NCI-H1417 treated with DMSO at 0.1 percent for 48 hours (cell line): ENCODE measurements around the gene NUDT7.

Source experiments
- DNase-seq: peaks from one replicate; lab custom pipeline; 2025; lab: John Stamatoyannopoulos, UW

The NUDT7 gene

GRCh38 chr16:77780378-77780837, 58.1 kb downstream of the NUDT7 start:
- DNase-seq: no peak

- no peak for DNase-seq
Observed at GRCh38 chr16:77781091-77781490, 58.8 kb downstream of the NUDT7 start.

DNA sequence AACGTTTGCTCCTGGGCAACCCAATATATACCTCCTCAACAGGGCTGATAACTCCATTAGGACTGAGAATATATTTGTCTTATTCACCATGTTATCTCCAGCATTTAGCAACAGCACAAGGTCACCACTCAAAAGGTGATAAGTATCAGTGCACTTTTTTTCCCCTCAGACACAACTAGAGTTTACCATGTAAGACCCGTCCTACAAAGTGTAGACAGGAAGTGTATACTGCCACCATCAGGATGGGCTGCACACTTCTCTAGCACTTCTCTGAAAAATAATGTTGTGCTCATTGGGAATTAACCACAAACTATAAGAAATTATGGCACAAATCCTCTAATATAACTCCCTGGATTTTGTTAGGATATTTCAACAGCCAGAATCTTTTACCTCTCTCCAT, 60.4 kb downstream of the NUDT7 start:
- no peak for DNase-seq

DNA sequence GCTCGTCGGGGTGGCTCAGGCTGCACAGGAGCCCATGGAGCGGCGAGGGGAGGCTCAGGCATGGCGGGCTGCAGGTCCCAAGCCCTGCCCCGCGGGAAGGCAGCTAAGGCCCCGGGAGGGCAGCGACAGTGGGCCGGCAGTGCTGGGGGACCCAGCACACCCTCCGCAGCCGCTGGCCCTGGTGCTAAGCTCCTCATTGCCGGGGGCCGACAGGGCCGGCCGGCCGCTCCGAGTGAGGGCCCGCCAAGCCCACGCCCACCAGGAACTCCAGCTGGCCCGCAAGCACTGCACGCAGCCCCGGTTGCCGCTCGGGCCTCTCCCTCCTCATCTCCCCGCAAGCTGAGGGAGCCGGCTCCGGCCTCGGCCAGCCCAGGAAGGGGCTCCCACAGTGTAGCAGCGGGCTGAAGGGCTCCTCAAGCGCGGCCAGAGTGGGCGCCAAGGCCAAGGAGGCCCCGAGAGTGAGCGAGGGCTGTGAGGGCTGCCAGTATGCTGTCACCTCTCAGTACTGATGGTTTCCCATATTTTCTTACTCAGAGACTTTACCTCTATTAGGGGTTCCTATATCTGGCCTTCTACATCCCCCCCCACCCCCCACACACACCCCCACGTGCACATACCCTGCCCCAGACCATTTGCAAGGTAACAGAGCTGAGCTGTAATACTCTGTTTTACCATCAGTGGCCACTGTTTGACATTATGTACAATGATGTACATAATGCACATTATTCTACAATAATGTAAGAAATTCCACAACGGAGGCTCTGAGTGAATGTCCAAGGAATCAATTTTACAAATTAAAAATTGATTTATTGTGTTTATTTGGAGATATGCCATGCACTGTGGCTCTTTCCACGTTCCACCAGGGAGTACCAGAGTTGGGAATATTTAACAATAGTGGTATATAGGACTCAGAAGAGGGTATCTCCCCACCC, 62.4 kb downstream of the NUDT7 start:
- no peak for DNase-seq

DNA sequence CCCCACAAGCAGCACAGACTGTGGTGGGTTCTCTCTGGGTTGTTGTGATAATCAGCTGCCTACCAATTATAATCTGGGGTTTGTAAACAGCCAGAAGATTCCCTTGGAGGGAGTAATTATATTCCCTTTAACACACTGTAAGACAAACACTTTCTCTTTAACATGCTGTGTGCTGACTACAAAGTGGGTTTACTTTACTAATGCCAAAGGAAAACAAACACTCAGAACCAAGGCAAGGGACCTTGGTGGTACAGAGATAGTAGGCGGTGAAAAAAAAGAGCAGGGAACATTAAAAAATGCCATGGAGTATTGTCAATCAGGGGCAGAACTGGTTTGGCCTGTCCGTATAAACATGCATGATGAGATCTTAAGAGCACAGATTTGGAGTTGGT, 63.1 kb downstream of the NUDT7 start:
- no peak for DNase-seq

GRCh38 chr16:77786186-77786847, 64.0 kb downstream of the NUDT7 start:
- DNase-seq: no peak

DNA sequence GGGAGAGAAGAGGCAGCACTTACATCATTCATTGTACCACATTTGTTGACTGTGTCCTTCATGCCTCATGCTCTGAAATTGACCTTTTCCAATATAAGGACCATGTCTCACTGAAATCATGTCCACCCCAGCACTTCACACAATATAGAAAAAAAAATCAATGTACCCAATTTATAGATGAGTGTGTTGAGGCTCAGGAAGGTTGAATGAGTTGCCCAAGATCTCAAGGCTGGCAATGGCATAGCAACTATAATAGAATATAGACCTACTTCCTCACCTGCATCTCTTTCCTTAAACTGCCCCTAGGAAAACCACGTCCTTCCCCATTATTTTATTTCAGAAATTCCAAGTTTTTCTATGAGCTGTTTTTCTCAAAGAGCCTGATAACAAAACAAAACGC, 65.1 kb downstream of the NUDT7 start:
- no peak for DNase-seq

- no peak for DNase-seq
Observed at GRCh38 chr16:77788181-77789084, 66.1 kb downstream of the NUDT7 start, which contains the start of gene VAT1L. Gene VAT1L, plus strand, starts transcription at chr16:77788564. Its CDS starts 119 bp downstream, at chr16:77788683.

- no peak for DNase-seq
Observed at GRCh38 chr16:77789085-77790008, 67.0 kb downstream of the NUDT7 start.

DNA sequence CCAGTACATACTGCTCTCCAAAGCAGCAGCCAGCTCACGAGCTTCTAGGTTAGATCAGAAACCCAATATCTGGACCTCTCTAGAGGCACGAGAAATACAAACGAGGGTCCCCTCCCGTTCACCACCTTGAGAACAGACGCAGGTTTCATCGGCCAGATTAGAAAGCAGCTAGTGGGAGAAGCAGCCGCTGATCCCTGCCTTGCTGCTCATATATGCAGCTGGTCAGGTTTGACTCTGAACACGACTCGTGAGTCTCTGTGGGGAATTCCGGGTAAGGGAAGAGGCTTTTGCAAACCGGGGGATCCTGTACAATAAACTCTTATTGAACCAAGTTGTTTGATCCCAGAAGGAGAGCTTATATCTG, 67.7 kb downstream of the NUDT7 start:
- DNase-seq: no peak

DNA sequence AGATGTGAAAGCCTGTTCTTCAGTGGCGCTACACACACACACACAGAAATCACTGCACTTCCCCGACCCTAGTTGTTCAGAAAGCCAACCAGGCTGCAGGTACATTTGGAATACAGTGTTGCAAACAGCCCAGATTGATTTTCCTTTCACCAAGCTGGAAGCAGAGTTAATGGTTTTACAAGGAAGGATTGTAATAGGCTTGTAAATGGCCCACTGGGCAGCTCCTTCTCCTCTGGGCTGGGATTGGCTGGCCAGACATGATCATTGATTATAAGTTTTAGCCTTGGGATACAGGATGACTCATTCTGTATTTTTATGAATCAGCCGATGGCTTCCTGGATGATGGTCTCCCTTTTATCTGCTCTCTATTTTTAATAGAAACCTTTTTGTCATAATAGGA, 68.6 kb downstream of the NUDT7 start:
- DNase-seq: no peak
